SHP77 treated with DMSO at 0.1 percent for 48 hours (cell line): ENCODE measurements around the gene ZHX3.
"Not testable (repeated sequence)": the region's sequence is repeated elsewhere in the genome, so short reads cannot be mapped to it uniquely, and the experiment has no call there.

Experiments used
- DNase-seq: peaks from one replicate; lab custom pipeline; 2025; lab: John Stamatoyannopoulos, UW

The ZHX3 gene

DNA sequence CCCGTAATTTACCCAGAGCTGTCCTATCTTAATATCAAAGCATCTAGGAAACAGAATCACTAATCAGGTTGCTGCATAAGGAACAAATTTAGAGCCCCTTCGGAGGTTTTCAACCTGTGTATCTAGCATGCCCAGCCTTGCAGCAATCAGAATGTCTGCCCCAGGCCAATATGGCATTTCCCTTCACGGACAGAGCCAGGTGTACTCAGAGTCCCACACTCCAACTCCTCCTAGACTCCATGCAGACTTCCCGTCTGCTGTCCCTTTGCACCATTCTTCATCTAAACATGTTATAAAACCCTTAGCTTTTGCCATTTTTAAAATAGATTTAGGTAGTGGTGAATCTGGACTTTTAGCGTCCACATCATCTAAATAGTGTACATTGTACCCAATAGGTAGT lies 61.0 kb downstream of the ZHX3 start:
- DNase-seq = no peak

GRCh38 chr20:41255655-41256054 lies 61.9 kb downstream of the ZHX3 start:
- no peak for DNase-seq

GRCh38 chr20:41249411-41250281 lies 67.9 kb downstream of the ZHX3 start:
- no peak for DNase-seq

DNA sequence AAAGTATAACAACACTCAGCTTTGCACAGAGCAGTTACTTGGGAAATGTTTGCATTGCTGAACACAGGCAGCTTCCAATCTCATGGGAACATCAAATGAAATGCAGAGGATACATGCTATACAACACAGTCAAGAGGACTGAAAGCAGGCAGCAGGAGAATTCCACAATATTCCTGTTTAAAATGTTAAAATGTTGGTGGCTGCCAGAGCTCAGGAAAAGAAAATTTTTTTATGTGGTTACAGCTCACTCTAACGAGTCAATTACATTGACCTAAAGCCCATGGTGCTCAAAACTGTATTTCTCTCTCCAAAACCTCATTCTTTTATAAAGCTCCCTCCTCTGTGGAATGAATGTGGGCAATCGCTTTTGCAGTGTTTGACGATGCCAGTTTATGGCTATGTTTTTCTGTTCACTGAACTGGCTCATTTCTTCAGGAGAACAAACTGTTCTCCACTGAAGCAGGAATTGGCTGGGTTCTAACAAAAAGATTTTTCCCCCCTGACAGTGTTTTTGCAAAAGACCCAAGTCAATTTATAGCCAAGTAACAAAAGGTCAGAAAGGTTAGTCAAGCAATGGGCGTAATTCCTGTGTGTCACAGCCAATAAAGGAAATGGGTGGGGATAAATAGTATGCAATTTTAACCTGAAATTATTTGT lies 69.0 kb downstream of the ZHX3 start:
- no peak for DNase-seq

- DNase-seq = no peak
Measured at GRCh38 chr20:41247523-41248367, 69.8 kb downstream of the ZHX3 start.

GRCh38 chr20:41245086-41245707 lies 72.3 kb downstream of the ZHX3 start:
- DNase-seq = no peak

- DNase-seq = no peak
Measured at GRCh38 chr20:41242807-41243206, 74.7 kb downstream of the ZHX3 start.

DNA sequence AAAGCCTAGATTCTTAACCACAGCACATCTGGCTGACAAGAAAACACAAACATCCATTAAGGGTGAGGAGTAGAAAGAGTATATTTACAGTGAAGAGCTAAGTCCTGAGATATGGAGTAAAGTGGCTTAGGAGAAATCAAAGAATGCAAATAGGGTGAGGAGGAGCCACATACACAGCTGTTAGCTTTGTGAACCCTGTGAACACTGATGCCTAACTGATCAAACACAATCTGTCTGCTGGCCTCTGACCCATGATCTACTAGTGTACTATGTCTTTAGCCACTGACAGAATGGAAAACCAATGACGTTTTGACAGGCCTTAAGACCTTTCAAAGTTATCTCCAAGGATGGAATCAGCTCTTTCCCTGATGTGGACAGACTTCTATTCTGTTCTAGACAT lies 75.2 kb downstream of the ZHX3 start:
- DNase-seq = no peak

DNA sequence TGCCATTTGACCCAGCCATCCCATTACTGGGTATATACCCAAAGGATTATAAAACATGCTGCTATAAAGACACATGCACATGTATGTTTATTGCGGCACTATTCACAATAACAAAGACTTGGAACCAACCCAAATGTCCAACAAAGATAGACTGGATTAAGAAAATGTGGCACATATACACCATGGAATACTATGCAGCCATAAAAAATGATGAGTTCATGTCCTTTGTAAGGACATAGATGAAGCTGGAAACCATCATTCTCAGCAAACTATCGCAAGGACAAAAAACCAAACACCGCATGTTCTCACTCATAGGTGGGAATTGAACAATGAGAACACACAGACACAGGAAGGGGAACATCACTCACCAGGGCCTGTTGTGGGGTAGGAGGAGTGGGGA lies 80.3 kb downstream of the ZHX3 start:
- DNase-seq = not testable (repeated sequence)

DNA sequence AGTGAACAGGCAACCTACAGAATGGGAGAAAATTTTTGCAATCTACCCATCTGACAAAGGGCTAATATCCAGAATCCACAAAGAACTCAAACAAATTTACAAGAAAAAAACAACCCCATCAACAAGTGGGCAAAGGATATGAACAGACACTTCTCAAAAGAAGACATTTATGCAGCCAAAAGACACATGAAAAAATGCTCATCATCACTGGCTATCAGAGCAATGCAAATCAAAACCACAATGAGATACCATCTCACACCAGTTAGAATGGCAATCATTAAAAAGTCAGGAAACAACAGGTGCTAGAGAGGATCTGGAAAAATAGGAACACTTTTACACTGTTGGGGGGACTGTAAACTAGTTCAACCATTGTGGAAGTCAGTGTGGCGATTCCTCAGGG lies 80.7 kb downstream of the ZHX3 start:
- not testable (repeated sequence) for DNase-seq

GRCh38 chr20:41234546-41234945 lies 83.0 kb downstream of the ZHX3 start:
- DNase-seq = no peak

GRCh38 chr20:41234041-41234440 lies 83.5 kb downstream of the ZHX3 start:
- no peak for DNase-seq

- no peak for DNase-seq
Measured at GRCh38 chr20:41232973-41233926, 84.3 kb downstream of the ZHX3 start.

- DNase-seq = no peak
Measured at GRCh38 chr20:41231136-41231535, 86.4 kb downstream of the ZHX3 start.

- no peak for DNase-seq
Measured at GRCh38 chr20:41230136-41230535, 87.4 kb downstream of the ZHX3 start.

DNA sequence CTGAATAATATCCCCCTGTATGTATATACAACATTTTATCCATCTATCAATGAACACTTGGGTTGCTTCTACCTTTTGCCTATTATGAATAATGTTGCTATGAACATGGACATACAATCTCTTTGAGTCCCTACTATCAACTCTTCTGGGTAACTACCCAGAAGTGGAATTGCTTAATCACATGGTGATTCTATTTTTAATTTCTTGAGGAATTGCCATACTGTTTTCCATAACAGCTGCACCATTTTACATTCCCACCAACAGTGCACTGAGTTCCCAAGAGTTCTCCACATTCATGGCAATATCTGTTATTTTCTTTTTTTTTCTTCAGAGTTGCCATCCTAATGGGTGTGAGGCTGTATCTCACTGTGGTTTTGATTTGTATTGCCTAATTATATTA lies 88.3 kb downstream of the ZHX3 start:
- DNase-seq = no peak

- no peak for DNase-seq
Measured at GRCh38 chr20:41228858-41229257, 88.7 kb downstream of the ZHX3 start.

- DNase-seq = no peak
Measured at GRCh38 chr20:41226426-41226825, 91.1 kb downstream of the ZHX3 start.

- no peak for DNase-seq
Measured at GRCh38 chr20:41225091-41225490, 92.4 kb downstream of the ZHX3 start.

DNA sequence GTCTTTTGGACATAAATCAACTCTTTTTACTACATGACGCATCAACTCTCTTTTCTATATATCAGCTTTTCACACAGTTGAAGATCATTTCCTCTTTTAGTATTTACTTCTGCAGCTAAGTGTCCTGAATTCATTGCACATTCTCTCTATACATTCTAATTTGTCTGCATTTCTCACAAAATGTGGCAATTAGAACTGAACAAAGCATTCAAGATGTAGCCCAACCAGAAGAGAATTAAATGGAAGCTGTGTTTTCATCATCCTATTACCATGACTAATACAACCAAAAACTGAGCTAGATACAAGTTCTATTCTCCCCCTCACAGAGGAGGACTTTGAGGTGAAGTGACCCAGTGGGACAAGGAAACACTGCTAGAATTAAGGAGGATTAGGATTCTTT lies 93.2 kb downstream of the ZHX3 start:
- no peak for DNase-seq

DNA sequence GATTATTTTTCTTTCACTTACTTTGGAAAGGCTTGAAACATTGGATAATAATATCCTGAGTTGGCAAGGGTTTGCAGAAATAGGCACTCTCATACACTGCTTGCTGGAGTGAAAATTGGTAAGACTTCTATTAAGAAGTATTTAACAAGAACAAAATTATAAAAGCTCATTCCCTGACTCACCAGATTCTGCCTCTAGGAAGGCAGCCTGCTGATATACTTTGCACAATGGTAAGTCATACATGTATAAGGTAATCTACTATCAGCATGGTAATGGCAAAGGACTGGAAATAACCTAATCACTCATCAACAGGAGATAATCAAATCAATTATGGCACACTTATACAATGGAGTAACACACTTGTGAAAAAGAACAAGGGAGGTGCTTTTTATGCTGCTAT lies 94.4 kb downstream of the ZHX3 start:
- no peak for DNase-seq
